Measurements from ENCODE around the gene GPR142. TPM values are rescaled to one million over a fixed set of nuclear protein-coding genes. Genes with fewer than 3 reads are reported as not detected.

GPR142 gene
- total and polyA plus RNA-seq, 2 donors (not counting 3 experiments of a cell fraction or from before 2014, with no cell fraction given): not detected

DNA sequence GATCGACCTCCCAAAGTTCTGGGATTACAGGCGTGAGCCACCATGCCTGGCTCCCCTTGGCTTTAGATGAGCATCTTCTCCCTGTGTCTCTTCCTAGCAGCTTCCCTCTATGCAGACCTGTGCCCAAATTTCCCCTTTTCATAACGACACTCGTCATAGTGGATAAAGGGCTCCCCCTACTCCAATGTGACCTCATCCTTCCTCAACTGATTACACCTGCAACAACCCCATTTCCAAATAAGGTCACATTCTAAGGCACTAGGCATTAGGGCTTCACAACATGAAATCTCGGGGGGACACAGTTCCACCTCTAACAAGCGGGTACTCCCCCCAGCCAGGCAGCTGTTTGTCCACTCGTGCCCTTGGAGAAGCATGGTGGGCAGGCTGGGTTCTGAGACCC is 31.0 kb upstream of the GPR142 start:
- Histone ChIP-seq H2AFZ (ENCODE audit: low read depth, low read length) (no peak overlapping the region), H3K36me3 (ENCODE audit: control insufficient read depth in 2 of 2, extremely low read depth in 1 of 2, insufficient read depth in 2 of 2, low read length in 2 of 2) (no peaks in the 10 kb centered on the region), H3K9me3 (replicated peaks; ENCODE audit: control insufficient read depth, insufficient read depth, low read length) (no peaks in the 10 kb centered on the region), H3K27ac (ENCODE audit: insufficient read depth, low read depth, low read length) (no peak overlapping the region), H3K4me2 (ENCODE audit: insufficient read depth, low read length) (no peak overlapping the region), H3K4me3 (replicated peaks in 1 of 3; ENCODE audit: insufficient read depth in 1 of 3, low read depth in 1 of 3, low read length in 3 of 3) (no peak overlapping the region), H3K79me2 (ENCODE audit: control insufficient read depth, insufficient read depth, low read length) (no peaks in the 10 kb centered on the region), H3K9ac (replicated peaks; ENCODE audit: extremely low read depth, insufficient read depth, low read length) (no peak overlapping the region), H4K20me1 (replicated peaks; ENCODE audit: control insufficient read depth, extremely low read depth, insufficient read depth, low read length) (no peaks in the 10 kb centered on the region), H3K9me1 (replicated peaks; ENCODE audit: control insufficient read depth, extremely low read depth, insufficient read depth, low read length) (no peaks in the 10 kb centered on the region), H3K27me3 (ENCODE audit: control insufficient read depth in 2 of 2, insufficient read depth in 2 of 2, low read length in 2 of 2) (no peaks in the 10 kb centered on the region), H3K4me1 (ENCODE audit: control insufficient read depth, extremely low read depth, insufficient read depth, low read length) (no peaks in the 10 kb centered on the region)
- FAIRE-seq: no peak
- dilution Hi-C loops (cut with MboI; ENCODE audit: extremely low pct_ligation_motif_present, low sequenced_read_pairs) (no loop called here), intact Hi-C loops (cut with micrococcal nuclease) (no loop called here)
- DNase-seq (ENCODE audit: low read depth, low spot score): no peak
- no TSS peak for BruUV-seq (replicated peaks)
- TF ChIP-seq MYC (IDR thresholded peaks at IDR 0.05; ENCODE audit: low read depth, low read length) (no peak), POLR2A (IDR thresholded peaks at IDR 0.05; ENCODE audit: low read depth, low read length) (no peak), EZH2 (IDR thresholded peaks at IDR 0.05; ENCODE audit: borderline replicate concordance, low read depth, low read length, severe bottlenecking) (no peak)
- ChIA-PET CTCF (interaction anchor here (1.4 kb wide), 1 partner anchor 123 kb away, joined by 3 read pairs; the partner anchor contains the start of gene TTYH2), POLR2A (no interaction called here)

DNA sequence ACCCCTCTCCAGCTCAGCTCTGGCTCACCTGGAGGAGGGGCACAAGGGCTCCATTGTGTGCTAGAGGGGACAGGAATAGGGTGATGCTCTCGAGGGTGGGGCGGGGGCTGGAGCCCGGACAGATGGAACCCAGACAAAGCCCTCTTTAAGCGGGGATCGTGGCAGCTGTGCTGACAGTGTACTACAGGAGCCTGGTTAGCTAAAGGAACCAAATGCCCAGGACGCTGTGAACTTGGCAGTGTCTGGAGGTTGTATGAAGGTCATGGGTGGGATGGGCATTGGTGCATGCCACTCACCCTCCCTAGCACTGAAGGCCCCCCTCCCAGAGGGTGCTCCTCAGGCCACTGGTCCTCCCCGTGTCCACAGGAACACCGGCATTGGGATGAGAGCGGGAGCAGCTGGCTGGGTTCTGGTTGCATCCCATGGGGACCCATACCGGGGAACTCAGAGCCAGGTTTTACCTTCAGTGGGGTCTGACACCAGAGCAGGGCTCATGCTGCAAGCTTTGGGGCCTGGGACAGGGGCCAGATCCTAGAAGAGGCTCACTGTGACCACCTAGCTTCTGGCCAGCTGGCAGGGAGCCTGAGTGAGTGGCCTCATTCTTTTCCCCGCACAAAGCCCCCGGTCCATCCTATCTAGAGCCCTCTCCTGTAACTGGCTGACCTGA is 29.3 kb upstream of the GPR142 start:
- no peaks in the 10 kb centered on the region for H3K27me3 ChIP-seq (ENCODE audit: control insufficient read depth in 2 of 2, insufficient read depth in 2 of 2, low read length in 2 of 2)
- ChIA-PET POLR2A (no interaction called here), CTCF (interaction anchor here (1.5 kb wide), 1 partner anchor 30 kb away, joined by 6 read pairs; no protein-coding TSS in a partner anchor)
- no peak overlapping the region for H3K4me3 ChIP-seq (replicated peaks in 1 of 3; ENCODE audit: insufficient read depth in 1 of 3, low read depth in 1 of 3, low read length in 3 of 3)
- TF ChIP-seq GATA2 (IDR thresholded peaks at IDR 0.05; ENCODE audit: insufficient read depth, insufficient read length, low read depth, low read length): no peak
- no peak for TF ChIP-seq EZH2 (IDR thresholded peaks at IDR 0.05; ENCODE audit: borderline replicate concordance, low read depth, low read length, severe bottlenecking)
- no peak for TF ChIP-seq JUN (IDR thresholded peaks at IDR 0.05; ENCODE audit: borderline replicate concordance, insufficient read depth, insufficient read length, low read depth)
- intact Hi-C loops (cut with micrococcal nuclease) (no loop called here), dilution Hi-C loops (cut with MboI; ENCODE audit: extremely low pct_ligation_motif_present, low sequenced_read_pairs) (no loop called here)
- H4K20me1 ChIP-seq (replicated peaks; ENCODE audit: control insufficient read depth, extremely low read depth, insufficient read depth, low read length): no peaks in the 10 kb centered on the region
- no TSS peak for BruUV-seq (replicated peaks)
- no peak overlapping the region for H2AFZ ChIP-seq (ENCODE audit: low read depth, low read length)
- H3K4me1 ChIP-seq (ENCODE audit: control insufficient read depth, extremely low read depth, insufficient read depth, low read length): no peaks in the 10 kb centered on the region
- no peak overlapping the region for H3K9ac ChIP-seq (replicated peaks; ENCODE audit: extremely low read depth, insufficient read depth, low read length)
- no peaks in the 10 kb centered on the region for H3K79me2 ChIP-seq (ENCODE audit: control insufficient read depth, insufficient read depth, low read length)
- FAIRE-seq (no peak), DNase-seq (ENCODE audit: low read depth, low spot score) (no peak)
- H3K4me2 ChIP-seq (ENCODE audit: insufficient read depth, low read length): no peak overlapping the region
- no peaks in the 10 kb centered on the region for H3K9me1 ChIP-seq (replicated peaks; ENCODE audit: control insufficient read depth, extremely low read depth, insufficient read depth, low read length)
- no peak overlapping the region for H3K27ac ChIP-seq (ENCODE audit: insufficient read depth, low read depth, low read length)
- H3K9me3 ChIP-seq (replicated peaks; ENCODE audit: control insufficient read depth, insufficient read depth, low read length): no peaks in the 10 kb centered on the region
- H3K36me3 ChIP-seq (ENCODE audit: control insufficient read depth in 2 of 2, extremely low read depth in 1 of 2, insufficient read depth in 2 of 2, low read length in 2 of 2): no peaks in the 10 kb centered on the region
